Subcutaneous preadipocyte (primary cell): ENCODE data around the gene AQP11. TPM values are rescaled to one million over a fixed set of nuclear protein-coding genes. Genes with fewer than 3 reads are reported as not detected.

Source experiments
- small RNA-seq: library from RNA; depleted of rRNA; stranded (forward); fragments of <200 nt; gene quantifications from one replicate; pipeline ENCODE3, GENCODE V24; 2012
- total RNA-seq: library from RNA; depleted of rRNA; stranded (reverse); fragments of >200 nt; gene quantifications from 2 replicates; pipeline ENCODE4 v1.2.3, GENCODE V29; 2012

Gene AQP11, protein sequence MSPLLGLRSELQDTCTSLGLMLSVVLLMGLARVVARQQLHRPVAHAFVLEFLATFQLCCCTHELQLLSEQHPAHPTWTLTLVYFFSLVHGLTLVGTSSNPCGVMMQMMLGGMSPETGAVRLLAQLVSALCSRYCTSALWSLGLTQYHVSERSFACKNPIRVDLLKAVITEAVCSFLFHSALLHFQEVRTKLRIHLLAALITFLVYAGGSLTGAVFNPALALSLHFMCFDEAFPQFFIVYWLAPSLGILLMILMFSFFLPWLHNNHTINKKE
- total RNA-seq, result 0.59 and 1.1 TPM in 2 replicates

DNA sequence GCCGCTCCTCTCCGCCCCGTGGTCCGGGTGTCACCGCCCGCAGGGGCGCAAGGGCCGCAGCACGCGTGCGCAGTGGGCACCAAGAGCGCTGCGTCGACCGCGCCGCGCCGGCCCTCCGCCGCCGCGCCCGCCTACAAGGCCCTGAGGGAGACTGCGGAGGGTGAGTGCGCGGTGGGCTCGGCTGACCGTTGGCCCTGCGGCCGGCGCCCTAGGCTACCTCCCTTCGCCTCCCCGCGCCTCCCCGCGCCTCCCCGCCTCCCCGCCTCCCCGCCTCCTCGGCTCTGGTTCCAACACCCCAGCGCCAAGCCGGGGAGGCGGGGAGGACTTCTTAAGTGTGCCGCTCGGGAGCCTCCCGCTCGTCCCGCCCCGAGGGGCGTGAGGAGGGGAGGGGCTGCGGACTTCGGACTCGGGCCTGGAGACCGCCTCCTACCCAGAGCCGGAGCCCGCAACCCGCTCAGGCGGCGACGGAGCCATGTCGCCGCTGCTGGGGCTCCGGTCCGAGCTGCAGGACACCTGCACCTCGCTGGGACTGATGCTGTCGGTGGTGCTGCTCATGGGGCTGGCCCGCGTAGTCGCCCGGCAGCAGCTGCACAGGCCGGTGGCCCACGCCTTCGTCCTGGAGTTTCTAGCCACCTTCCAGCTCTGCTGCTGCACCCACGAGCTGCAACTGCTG lies at the start of gene AQP11:
Gene AQP11, plus strand, starts transcription at position 433 of the 673 bp plus-strand sequence. Its CDS starts 40 bp downstream, at position 473.

DNA sequence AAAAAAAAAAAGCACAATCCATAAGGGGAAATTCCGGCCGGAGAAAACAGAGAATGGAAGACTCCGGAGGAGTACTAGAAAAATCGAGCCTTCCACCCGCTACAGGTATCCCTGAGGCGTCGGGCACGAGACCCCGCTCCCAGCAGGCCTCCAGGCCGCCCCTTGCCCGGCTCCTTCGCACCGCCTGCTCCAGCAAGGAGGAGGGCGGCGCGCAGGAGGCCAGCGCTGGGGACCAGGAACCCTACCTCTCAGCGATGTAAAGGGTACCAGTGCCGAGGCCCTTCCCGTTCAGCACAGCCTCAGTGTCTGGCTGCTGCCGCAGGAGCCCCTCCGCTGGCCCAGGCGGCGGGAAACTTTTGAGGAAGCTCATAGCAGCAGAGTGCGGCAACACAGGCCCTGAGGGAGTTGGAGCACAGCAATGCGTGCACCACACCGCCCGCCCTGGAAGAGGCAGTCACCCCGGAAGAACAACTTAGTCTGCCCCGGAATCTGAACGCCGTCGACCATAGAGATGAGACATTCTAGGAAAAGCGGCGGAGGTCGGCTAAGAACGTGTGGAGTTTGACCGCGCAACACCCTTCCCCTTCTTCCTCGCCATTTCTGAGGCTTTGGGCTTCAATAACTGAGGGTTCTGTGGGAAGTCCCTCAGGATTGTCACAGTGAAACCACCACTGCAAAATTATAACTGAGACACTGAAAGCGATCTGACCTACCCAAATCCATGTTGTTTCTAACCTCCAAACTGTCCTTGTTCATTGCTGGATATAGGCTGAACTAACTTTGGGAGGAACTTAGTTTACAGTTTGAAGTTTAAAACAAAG lies 47.8 kb downstream of the AQP11 start, which contains the start of gene CLNS1A:
Gene CLNS1A, minus strand, starts transcription at position 450 of the 821 bp plus-strand sequence. Its CDS starts 80 bp downstream, at position 370.

Small RNA genes lying within 50 kb of the gene (small RNA-seq; reads per million reads assigned to genes)
- not detected for gene RNU7-59P

Other genes starting within 250 kb of the AQP11 start
- gene PAK1, start 115.9 kb upstream of the AQP11 start, total RNA-seq, result 51.4 and 80.0 TPM in 2 replicates
- 123 and 145 TPM in 2 replicates for gene CLNS1A, start 47.8 kb downstream of the AQP11 start, total RNA-seq
- gene RSF1, start 230.8 kb downstream of the AQP11 start, total RNA-seq, result 20.9 and 30.7 TPM in 2 replicates
- gene AAMDC, start 231.2 kb downstream of the AQP11 start, total RNA-seq, result 6.8 and 14.3 TPM in 2 replicates